ENCODE measurements around the gene ARG2.

DNA sequence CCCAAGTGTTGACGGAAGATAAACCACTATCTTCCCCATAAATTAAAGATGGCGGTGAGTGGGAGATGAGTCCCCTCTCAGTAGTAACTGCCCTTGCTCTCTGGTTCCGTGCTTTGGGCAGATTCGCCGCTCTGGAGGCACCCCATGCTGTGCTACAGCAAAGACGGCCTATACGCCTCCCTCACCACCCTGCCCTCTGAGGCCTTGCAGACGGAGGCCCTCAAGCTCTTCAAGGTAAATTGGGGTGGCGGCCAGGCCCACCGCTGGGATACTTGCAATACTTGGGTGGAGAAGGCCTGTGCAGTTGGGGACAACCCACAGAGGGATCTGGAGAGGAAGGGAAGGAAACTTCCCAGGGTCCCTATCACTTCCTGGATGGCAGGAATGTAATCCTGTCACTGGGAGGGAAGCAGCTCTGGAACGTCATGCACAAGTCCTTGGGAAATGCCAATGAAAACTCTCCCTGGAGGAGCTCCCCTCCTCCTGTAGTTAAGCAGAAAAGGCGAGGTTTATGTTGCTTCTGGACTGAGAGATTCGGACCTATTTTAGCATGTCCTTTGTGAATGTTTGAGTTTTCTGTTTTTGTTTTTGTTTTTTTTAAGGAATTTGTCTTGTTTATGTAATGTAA, 42.4 kb upstream of the ARG2 start:
- TF ChIP-seq, protein P1, sequence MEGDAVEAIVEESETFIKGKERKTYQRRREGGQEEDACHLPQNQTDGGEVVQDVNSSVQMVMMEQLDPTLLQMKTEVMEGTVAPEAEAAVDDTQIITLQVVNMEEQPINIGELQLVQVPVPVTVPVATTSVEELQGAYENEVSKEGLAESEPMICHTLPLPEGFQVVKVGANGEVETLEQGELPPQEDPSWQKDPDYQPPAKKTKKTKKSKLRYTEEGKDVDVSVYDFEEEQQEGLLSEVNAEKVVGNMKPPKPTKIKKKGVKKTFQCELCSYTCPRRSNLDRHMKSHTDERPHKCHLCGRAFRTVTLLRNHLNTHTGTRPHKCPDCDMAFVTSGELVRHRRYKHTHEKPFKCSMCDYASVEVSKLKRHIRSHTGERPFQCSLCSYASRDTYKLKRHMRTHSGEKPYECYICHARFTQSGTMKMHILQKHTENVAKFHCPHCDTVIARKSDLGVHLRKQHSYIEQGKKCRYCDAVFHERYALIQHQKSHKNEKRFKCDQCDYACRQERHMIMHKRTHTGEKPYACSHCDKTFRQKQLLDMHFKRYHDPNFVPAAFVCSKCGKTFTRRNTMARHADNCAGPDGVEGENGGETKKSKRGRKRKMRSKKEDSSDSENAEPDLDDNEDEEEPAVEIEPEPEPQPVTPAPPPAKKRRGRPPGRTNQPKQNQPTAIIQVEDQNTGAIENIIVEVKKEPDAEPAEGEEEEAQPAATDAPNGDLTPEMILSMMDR (conservative IDR thresholded peaks at IDR 0.05; ENCODE audit: low read depth, low read length) = no peak
- no peak for TF ChIP-seq EZH2 (IDR thresholded peaks at IDR 0.05; ENCODE audit: borderline replicate concordance, low read depth, low read length, poor library complexity, severe bottlenecking)

All from A673 (cell line).